Measurements from ENCODE around the gene CFAP45. TPM values are rescaled to one million over a fixed set of nuclear protein-coding genes. Genes with fewer than 3 reads are reported as not detected.
A peak's percentile ranks its signal among the peaks of the same experiment; 100 is the strongest.

The CFAP45 gene
- total RNA-seq, 6 experiments from 2014 or later: not detected

- intact Hi-C loops (cut with DNase I): no loop called here
- TF ChIP-seq POLR2A (IDR thresholded peaks at IDR 0.05) (no peak), CTCF (IDR thresholded peaks at IDR 0.05) (no peak)
- H3K27me3 ChIP-seq: no peaks in the 10 kb centered on the region
These were observed 15.7 kb upstream of the CFAP45 start for GRCh38 chr1:159915571-159916241.

GRCh38 chr1:159914252-159915018, 14.5 kb upstream of the CFAP45 start:
- intact Hi-C loops (cut with DNase I): no loop called here
- Histone ChIP-seq H3K36me3 (peaks cover 11 to 12% (median 12%) of the 10 kb centered on the region in 4 donors), H3K27ac (no peak overlapping the region), H3K4me3 (no peak overlapping the region), H3K9me3 (no peaks in the 10 kb centered on the region), H3K27me3 (no peaks in the 10 kb centered on the region), H3K4me1 (no peaks in the 10 kb centered on the region)
- no peak for ATAC-seq
- WGBS (ENCODE audit: insufficient coverage, low coverage, low lambda C conversion rate, missing lambda C conversion rate): 91% methylated on average over 8 of the region's 10 CpGs
- TF ChIP-seq CTCF (IDR thresholded peaks at IDR 0.05): no peak
- TF ChIP-seq POLR2A (IDR thresholded peaks at IDR 0.05): no peak
- DNase-seq: no peak

More at GRCh38 chr1:159915571-159916241, 15.7 kb upstream of the CFAP45 start:
- H3K27ac ChIP-seq: no peak overlapping the region
- no peak for ATAC-seq
- peaks cover 16 to 20% (median 19%) of the 10 kb centered on the region in 4 donors for H3K36me3 ChIP-seq
- no peaks in the 10 kb centered on the region for H3K9me3 ChIP-seq
- no peaks in the 10 kb centered on the region for H3K4me1 ChIP-seq
- 60% methylated on average over 3 of the region's 5 CpGs for WGBS (ENCODE audit: insufficient coverage, low coverage, low lambda C conversion rate, missing lambda C conversion rate)
- no peak for DNase-seq
- H3K4me3 ChIP-seq: no peak overlapping the region

GRCh38 chr1:159913451-159914192, 13.7 kb upstream of the CFAP45 start:
- H3K36me3 ChIP-seq: peaks cover 3 to 6% (median 4%) of the 10 kb centered on the region in 4 donors
- no peak overlapping the region for H3K4me3 ChIP-seq
- DNase-seq: no peak
- H3K27me3 ChIP-seq: no peaks in the 10 kb centered on the region
- H3K27ac ChIP-seq: no peak overlapping the region
- intact Hi-C loops (cut with DNase I): no loop called here
- H3K9me3 ChIP-seq: no peaks in the 10 kb centered on the region
- TF ChIP-seq CTCF (IDR thresholded peaks at IDR 0.05): no peak
- H3K4me1 ChIP-seq: no peaks in the 10 kb centered on the region
- WGBS (ENCODE audit: insufficient coverage, low coverage, low lambda C conversion rate, missing lambda C conversion rate): 78% methylated on average over 4 of the region's 5 CpGs
- ATAC-seq: no peak

GRCh38 chr1:159911326-159912070, 11.5 kb upstream of the CFAP45 start:
- Histone ChIP-seq H3K27me3 (no peaks in the 10 kb centered on the region), H3K4me3 (no peak overlapping the region), H3K4me1 (no peaks in the 10 kb centered on the region), H3K9me3 (no peaks in the 10 kb centered on the region), H3K27ac (peak overlapping the region in 1 of 3 donors; percentile 4), H3K36me3 (no peaks in the 10 kb centered on the region)
- TF ChIP-seq POLR2A (IDR thresholded peaks at IDR 0.05) (no peak), CTCF (IDR thresholded peaks at IDR 0.05) (no peak)
- ATAC-seq (no peak), DNase-seq (no peak)
- intact Hi-C loops (cut with DNase I): no loop called here
- WGBS (ENCODE audit: insufficient coverage, low coverage, low lambda C conversion rate, missing lambda C conversion rate): 68% methylated on average over 3 of the region's 6 CpGs

All from right lobe of liver (tissue), 6 donors.